PC-3 (cell line): ENCODE measurements around the gene PLPP7.

ENCODE experiments used
- EZH2 ChIP-seq: fragments of 300-600 bp; sonication (generic); IDR thresholded peaks from one replicate; pipeline ENCODE4 v1.6.1; 2017; ENCODE audit warnings: antibody characterized with exemption, mild to moderate bottlenecking, low read length; ENCODE audit not compliant: unreplicated experiment
- TF ChIP-seq, protein P1 (sequence below): fragments of 300-600 bp; sonication (generic); conservative IDR thresholded peaks from 2 replicates; pipeline ENCODE4 v1.5.1; 2017; ENCODE audit warnings: antibody characterized with exemption, low read depth, mild to moderate bottlenecking, low read length

GRCh38 chr9:131299961-131300347, 10.4 kb downstream of the PLPP7 start:
- TF ChIP-seq, protein P1, sequence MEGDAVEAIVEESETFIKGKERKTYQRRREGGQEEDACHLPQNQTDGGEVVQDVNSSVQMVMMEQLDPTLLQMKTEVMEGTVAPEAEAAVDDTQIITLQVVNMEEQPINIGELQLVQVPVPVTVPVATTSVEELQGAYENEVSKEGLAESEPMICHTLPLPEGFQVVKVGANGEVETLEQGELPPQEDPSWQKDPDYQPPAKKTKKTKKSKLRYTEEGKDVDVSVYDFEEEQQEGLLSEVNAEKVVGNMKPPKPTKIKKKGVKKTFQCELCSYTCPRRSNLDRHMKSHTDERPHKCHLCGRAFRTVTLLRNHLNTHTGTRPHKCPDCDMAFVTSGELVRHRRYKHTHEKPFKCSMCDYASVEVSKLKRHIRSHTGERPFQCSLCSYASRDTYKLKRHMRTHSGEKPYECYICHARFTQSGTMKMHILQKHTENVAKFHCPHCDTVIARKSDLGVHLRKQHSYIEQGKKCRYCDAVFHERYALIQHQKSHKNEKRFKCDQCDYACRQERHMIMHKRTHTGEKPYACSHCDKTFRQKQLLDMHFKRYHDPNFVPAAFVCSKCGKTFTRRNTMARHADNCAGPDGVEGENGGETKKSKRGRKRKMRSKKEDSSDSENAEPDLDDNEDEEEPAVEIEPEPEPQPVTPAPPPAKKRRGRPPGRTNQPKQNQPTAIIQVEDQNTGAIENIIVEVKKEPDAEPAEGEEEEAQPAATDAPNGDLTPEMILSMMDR: no peak
- no peak for TF ChIP-seq EZH2
